Adrenal gland (tissue), 12 donors: ENCODE data around the gene FPGT. TPM values are rescaled to one million over a fixed set of nuclear protein-coding genes. Genes with fewer than 3 reads are reported as not detected.
"Not testable (repeated sequence)": the region's sequence is repeated elsewhere in the genome, so short reads cannot be mapped to it uniquely, and the experiment has no call there.

Experiments used
- DNase-seq, 7 donors: peaks; one replicate each; pipeline ENCODE4 v3.0.0-alpha.2; 2019 to 2020
- H3K27ac ChIP-seq, 5 donors: fragments of 200-600 bp; sonication (generic) in 4 of 5; 1 replicate in 3 of 5; 2 replicates in 2 of 5; pipeline versions ENCODE4 v1.5.1 to v1.8.0; 2016 to 2020; ENCODE audit warnings: mild to moderate bottlenecking in 1 of 5
- H3K27me3 ChIP-seq: fragments of 200-600 bp; 2 replicates; pipeline ENCODE4 v1.8.0; 2021
- H3K36me3 ChIP-seq, 2 donors: fragments of 200-600 bp; replicated peaks in 1 of 2; 1 replicate in 1 of 2; 2 replicates in 1 of 2; pipeline versions ENCODE4 v1.5.1 to v1.8.0; 2018 to 2022
- H3K4me1 ChIP-seq, 2 donors: fragments of 200-600 bp; replicated peaks in 1 of 2; 1 replicate in 1 of 2; 2 replicates in 1 of 2; pipeline versions ENCODE4 v1.5.1 to v1.8.0; 2018 to 2021
- H3K4me3 ChIP-seq, 4 donors: fragments of 200-600 bp; sonication (generic) in 3 of 4; one replicate each; pipeline ENCODE4 v1.5.1; 2016 to 2018
- H3K9me3 ChIP-seq, 3 donors: fragments of 200-600 bp; sonication (generic) in 1 of 3; replicated peaks in 1 of 3; 1 replicate in 2 of 3; 2 replicates in 1 of 3; pipeline versions ENCODE4 v1.5.1 to v1.8.0; 2016 to 2021
- POLR2A ChIP-seq, 2 donors: fragments of 450-650 bp; IDR thresholded peaks; one replicate each; pipeline ENCODE4 v1.6.1; 2017; ENCODE audit warnings: antibody characterized with exemption in 2 of 2, mild to moderate bottlenecking in 2 of 2, moderate library complexity in 1 of 2
- WGBS, 4 donors: extraction: QIAGEN DNeasy Blood & Tissue Kit in 2 of 4; methylation state at CpG; one replicate each; pipeline versions ENCODE4 v1.1.5 to v1.1.7; 2013 to 2017; 5-methylcytosine and 5-hydroxymethylcytosine counted together
- intact Hi-C, 2 donors: fragments of 100-400 bp; cut with DNase I; formaldehyde crosslinking; loops; one replicate each; pipeline versions ENCODE4 v1.14.1 to v1.15.0; 2022 to 2023
- polyA plus RNA-seq, 3 donors: library from polyadenylated mRNA; stranded (reverse); fragments of 200-250 nt in 2 of 3; fragments of 350-450 nt in 1 of 3; fragmentation: Illumina TruSeq in 1 of 3; extraction: RNeasy Lipid Tissue Mini Kit (QIAGEN cat#74804) in 1 of 3; gene quantifications; one replicate each; pipeline ENCODE4 v1.2.3, GENCODE V29; 2013 to 2014
- total RNA-seq, 9 donors: library from RNA; depleted of rRNA in 4 of 9; stranded (reverse); fragments of >200 nt in 4 of 9; fragments of 120-200 nt in 1 of 9; fragmentation: NEBNext Ultra II Directional in 1 of 9; extraction: Animal tissue kit (Norgen Biotek cat#: 25700) in 1 of 9; gene quantifications; one replicate each; pipeline versions ENCODE4 v1.1.0 to v1.2.4, GENCODE V29; 2013 to 2023
- TF ChIP-seq, protein P1 (sequence below), 6 experiments: fragments of 450-650 bp in 4 of 6; fragments of 200-600 bp in 2 of 6; sonication (generic) in 1 of 6; IDR thresholded peaks; 1 replicate in 5 of 6; 2 replicates in 1 of 6; pipeline versions ENCODE4 v1.5.1 to v1.8.0; 2016 to 2021; ENCODE audit warnings: antibody characterized with exemption in 6 of 6, mild to moderate bottlenecking in 2 of 6, moderate library complexity in 1 of 6
- donor health status: healthy with polysubstance abuse.
- donor health status: Bipolar disorder and iron deficiency.
- donor health status: DM: yes; HTN: yes; CAD: no.
- donor health status: DM: no; HTN: no; CAD: no.
- donor health status: DM: no; HTN: no; CAD: no.
- donor health status: DM: yes; HTN: yes; CAD: no.

The FPGT gene
- total and polyA plus RNA-seq, 12 donors = 5.2 to 26.5 (median 20.2) TPM

DNA sequence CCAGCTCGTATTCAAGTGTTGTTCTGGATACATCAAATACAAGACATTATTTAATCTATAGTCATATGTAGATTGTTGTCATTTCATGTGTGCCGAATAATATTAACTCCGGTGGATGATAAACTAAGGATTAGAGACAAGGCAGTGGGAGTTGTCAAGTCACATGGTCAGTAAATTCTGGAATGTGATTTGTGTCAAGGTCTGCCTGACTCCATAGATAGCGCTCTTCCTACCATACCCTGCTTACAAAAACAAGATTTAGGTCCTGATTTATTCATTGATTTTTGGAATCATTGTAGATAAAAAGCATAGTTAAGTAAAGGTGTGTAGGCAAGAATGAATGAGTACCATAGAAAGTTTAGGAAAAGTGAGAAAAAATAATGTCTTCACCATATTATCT is 39.7 kb downstream of the FPGT start:
- TF ChIP-seq, protein P1, sequence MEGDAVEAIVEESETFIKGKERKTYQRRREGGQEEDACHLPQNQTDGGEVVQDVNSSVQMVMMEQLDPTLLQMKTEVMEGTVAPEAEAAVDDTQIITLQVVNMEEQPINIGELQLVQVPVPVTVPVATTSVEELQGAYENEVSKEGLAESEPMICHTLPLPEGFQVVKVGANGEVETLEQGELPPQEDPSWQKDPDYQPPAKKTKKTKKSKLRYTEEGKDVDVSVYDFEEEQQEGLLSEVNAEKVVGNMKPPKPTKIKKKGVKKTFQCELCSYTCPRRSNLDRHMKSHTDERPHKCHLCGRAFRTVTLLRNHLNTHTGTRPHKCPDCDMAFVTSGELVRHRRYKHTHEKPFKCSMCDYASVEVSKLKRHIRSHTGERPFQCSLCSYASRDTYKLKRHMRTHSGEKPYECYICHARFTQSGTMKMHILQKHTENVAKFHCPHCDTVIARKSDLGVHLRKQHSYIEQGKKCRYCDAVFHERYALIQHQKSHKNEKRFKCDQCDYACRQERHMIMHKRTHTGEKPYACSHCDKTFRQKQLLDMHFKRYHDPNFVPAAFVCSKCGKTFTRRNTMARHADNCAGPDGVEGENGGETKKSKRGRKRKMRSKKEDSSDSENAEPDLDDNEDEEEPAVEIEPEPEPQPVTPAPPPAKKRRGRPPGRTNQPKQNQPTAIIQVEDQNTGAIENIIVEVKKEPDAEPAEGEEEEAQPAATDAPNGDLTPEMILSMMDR (IDR thresholded peaks at IDR 0.05) = no peak
- no peak for TF ChIP-seq POLR2A (IDR thresholded peaks at IDR 0.05)
- Histone ChIP-seq H3K27ac (no peak overlapping the region), H3K4me1 (no peaks in the 10 kb centered on the region), H3K9me3 (no peaks in the 10 kb centered on the region), H3K4me3 (no peak overlapping the region), H3K36me3 (no peaks in the 10 kb centered on the region), H3K27me3 (no peaks in the 10 kb centered on the region)
- no peak for DNase-seq
- WGBS, 4 donors = 88 to 95% (median 89%) methylated on average over 4 of the region's 4 CpGs
- intact Hi-C loops = no loop called here

DNA sequence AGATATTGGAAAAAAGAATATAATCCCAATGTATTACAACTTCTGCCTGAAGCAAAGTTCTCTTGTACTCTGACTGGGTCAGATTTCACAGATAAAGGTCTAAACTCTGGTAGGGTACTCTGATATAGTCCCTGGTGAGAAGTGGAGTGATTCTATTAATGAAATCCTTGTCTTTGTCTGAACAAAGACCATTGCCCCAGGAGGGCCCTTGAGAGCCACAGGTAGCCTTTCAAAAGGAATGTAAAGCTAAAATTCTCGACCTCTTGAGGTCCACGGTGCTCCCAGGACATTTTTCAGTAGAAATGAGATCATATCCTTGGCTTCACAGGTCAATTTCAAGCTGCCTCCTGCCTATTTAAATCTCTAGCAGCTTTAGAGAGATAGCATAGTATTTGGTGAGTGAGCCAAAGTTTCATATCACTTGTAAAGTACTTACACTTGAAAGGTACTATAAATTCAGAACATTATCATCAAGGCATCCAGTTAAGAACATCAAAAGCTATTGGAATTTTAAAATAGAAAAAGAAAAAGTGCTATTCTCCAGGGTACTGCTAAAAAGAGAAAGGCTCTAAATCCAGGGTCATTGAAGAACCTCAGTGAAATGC is 47.2 kb downstream of the FPGT start:
- H3K36me3 ChIP-seq = no peaks in the 10 kb centered on the region
- TF ChIP-seq, protein P1 (IDR thresholded peaks at IDR 0.05) = no peak
- TF ChIP-seq POLR2A (IDR thresholded peaks at IDR 0.05) = no peak
- no peaks in the 10 kb centered on the region for H3K9me3 ChIP-seq
- no peak overlapping the region for H3K4me3 ChIP-seq
- DNase-seq = no peak
- 17 to 30% (median 24%) methylated on average over 2 of the region's 2 CpGs for WGBS, 4 donors
- intact Hi-C loops = no loop called here
- no peak overlapping the region for H3K27ac ChIP-seq
- no peaks in the 10 kb centered on the region for H3K27me3 ChIP-seq
- H3K4me1 ChIP-seq = no peaks in the 10 kb centered on the region

DNA sequence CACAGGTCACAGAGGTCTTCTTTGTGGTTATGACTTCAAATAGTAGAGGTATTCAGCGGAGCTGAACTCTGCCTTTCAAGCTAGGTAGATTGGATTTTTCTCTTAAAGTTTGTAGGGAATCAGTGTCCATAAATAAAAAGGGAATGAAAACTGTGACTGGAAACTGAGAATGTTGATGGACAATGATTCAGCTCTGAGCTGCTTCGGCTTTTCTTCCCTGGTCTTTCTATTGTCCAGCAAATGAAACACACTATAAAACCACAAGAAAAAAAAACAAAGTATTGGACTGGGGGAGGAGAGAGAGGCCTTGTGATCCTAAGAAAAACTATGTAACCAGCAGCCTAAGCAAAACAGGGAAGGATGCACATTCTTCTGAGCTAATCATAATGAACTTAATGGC is 48.3 kb downstream of the FPGT start:
- no peak overlapping the region for H3K27ac ChIP-seq
- no peaks in the 10 kb centered on the region for H3K9me3 ChIP-seq
- H3K36me3 ChIP-seq = no peaks in the 10 kb centered on the region
- TF ChIP-seq POLR2A (IDR thresholded peaks at IDR 0.05) = no peak
- TF ChIP-seq, protein P1 (IDR thresholded peaks at IDR 0.05) = no peak
- no peaks in the 10 kb centered on the region for H3K27me3 ChIP-seq
- intact Hi-C loops = no loop called here
- DNase-seq = no peak
- no peak overlapping the region for H3K4me3 ChIP-seq
- no peaks in the 10 kb centered on the region for H3K4me1 ChIP-seq
- 91 to 97% (median 92%) methylated on average over 2 of the region's 2 CpGs for WGBS, 4 donors

DNA sequence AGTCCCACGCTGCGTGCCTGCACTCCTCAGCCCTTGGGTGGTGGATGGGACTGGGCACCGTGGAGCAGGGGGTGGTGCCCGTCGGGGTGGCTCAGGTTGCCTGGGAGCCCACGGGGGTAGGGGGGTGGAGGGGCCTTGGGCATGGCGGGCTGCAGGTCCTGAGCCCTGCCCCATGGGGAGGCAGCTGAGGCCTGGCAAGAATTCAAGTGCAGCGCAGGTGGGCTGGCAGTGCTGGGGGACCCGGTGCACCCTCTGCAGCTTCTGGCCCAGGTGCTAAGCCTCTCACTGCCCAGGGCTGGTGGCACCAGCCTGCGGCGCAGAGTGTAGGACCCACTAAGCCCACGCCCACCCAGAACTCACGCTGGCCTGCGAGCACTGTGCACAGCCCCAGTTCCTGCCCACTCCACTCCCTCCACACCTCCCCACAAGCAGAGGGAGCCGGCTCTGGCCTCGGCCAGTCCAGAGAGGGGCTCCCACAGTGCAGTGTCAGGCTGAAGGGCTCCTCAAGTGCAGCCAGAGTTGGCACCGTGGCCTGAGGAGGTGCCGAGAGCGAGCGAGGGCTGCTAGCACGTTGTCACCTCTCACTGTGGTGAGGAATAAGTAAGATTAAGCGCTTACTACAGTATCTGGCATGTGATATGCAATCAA is 50.0 kb downstream of the FPGT start:
- no peak for DNase-seq
- H3K4me3 ChIP-seq = no peak overlapping the region
- H3K36me3 ChIP-seq = no peaks in the 10 kb centered on the region
- TF ChIP-seq POLR2A (IDR thresholded peaks at IDR 0.05) = no peak
- TF ChIP-seq, protein P1 (IDR thresholded peaks at IDR 0.05) = no peak
- H3K27ac ChIP-seq = no peak overlapping the region
- no peaks in the 10 kb centered on the region for H3K4me1 ChIP-seq
- H3K27me3 ChIP-seq = no peaks in the 10 kb centered on the region
- intact Hi-C loops = no loop called here
- WGBS, 4 donors = 90 to 97% (median 95%) methylated on average over 8 to 22 of the region's 22 CpGs
- no peaks in the 10 kb centered on the region for H3K9me3 ChIP-seq

DNA sequence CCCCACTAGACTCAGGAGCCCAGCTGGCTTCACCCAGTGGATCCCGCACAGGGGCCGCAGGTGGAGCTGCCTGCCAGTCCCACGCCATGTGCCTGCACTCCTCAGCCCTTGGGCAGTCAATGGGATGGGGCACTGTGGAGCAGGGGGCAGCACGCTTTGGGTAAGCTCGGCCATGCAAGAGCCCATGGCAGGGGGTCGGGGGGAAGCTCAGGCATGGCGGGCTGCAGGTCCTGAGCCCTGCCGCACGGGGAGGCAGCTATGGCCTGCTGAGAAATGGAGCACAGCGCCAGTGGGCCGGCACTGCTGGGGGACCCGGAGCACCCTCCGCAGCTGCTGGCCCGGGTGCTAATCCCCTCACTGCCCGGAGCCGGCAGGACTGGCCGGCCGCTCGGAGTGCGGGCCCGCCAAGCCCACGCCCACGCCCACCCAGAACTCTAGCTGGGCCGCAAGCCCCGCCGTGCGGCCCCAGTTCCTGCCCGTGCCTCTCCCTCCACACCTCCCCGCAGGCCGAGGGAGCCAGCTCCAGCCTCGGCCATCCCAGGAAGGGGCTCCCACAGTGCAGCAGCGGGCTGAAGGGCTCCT is 55.3 kb downstream of the FPGT start:
- H3K9me3 ChIP-seq, H3K36me3 ChIP-seq, intact Hi-C loops, H3K4me1 ChIP-seq, H3K4me3 ChIP-seq, H3K27me3 ChIP-seq, DNase-seq, H3K27ac ChIP-seq: not testable (repeated sequence)
- 88 to 91% (median 88%) methylated on average over 12 to 32 of the region's 32 CpGs for WGBS, 4 donors
